ENCODE results near the gene C10orf95. TPM values are rescaled to one million over a fixed set of nuclear protein-coding genes. Genes with fewer than 3 reads are reported as not detected.

Gene C10orf95
- total RNA-seq, 1 donor from 2014 or later: not detected

- Histone ChIP-seq H3K79me2 (ENCODE audit: low read depth) (no peaks in the 10 kb centered on the region), H3K9me3 (ENCODE audit: low read depth) (no peaks in the 10 kb centered on the region), H2AFZ (replicated peaks) (no peak overlapping the region), H3K9ac (no peak overlapping the region), H3K4me1 (no peaks in the 10 kb centered on the region), H3K4me3 (no peak overlapping the region), H3K27me3 (no peaks in the 10 kb centered on the region), H3K27ac (no peak overlapping the region), H3K4me2 (no peak overlapping the region), H3K36me3 (no peaks in the 10 kb centered on the region), H3F3A (ENCODE audit: low read depth) (no peaks in the 10 kb centered on the region), H4K20me1 (ENCODE audit: low read depth) (no peaks in the 10 kb centered on the region)
- no peak overlapping the region for H3K4me3 Mint-ChIP-seq
- peaks cover 3% of the 10 kb centered on the region for H3K36me3 Mint-ChIP-seq
- H3K27ac Mint-ChIP-seq: no peak overlapping the region
- DNase-seq (ENCODE audit: low spot score): no peak
- peaks cover 4% of the 10 kb centered on the region for H3K27me3 Mint-ChIP-seq (ENCODE audit: insufficient read depth, low read depth)
- TF ChIP-seq EZH2 (IDR thresholded peaks at IDR 0.05): no peak
- TF ChIP-seq CTCF (IDR thresholded peaks at IDR 0.05): no peak
- H3K4me1 Mint-ChIP-seq: no peaks in the 10 kb centered on the region
- no peaks in the 10 kb centered on the region for H3K9me3 Mint-ChIP-seq
Observed at GRCh38 chr10:102470579-102471546, 19.5 kb upstream of the C10orf95 start.

- H3K27ac Mint-ChIP-seq: no peak overlapping the region
- Histone ChIP-seq H3F3A (ENCODE audit: low read depth) (peaks cover 5% of the 10 kb centered on the region), H3K9me3 (ENCODE audit: low read depth) (no peaks in the 10 kb centered on the region), H3K36me3 (no peaks in the 10 kb centered on the region), H3K9ac (no peak overlapping the region), H2AFZ (replicated peaks) (no peak overlapping the region), H3K4me1 (no peaks in the 10 kb centered on the region), H3K27ac (no peak overlapping the region), H3K4me2 (no peak overlapping the region), H3K27me3 (peaks cover 7% of the 10 kb centered on the region), H3K4me3 (no peak overlapping the region), H3K79me2 (ENCODE audit: low read depth) (no peaks in the 10 kb centered on the region), H4K20me1 (ENCODE audit: low read depth) (no peaks in the 10 kb centered on the region)
- peaks cover 5% of the 10 kb centered on the region for H3K27me3 Mint-ChIP-seq (ENCODE audit: insufficient read depth, low read depth)
- no peak for DNase-seq (ENCODE audit: low spot score)
- peaks cover 2% of the 10 kb centered on the region for H3K4me1 Mint-ChIP-seq
- H3K36me3 Mint-ChIP-seq: peaks cover 2% of the 10 kb centered on the region
- no peak overlapping the region for H3K4me3 Mint-ChIP-seq
- TF ChIP-seq CTCF (IDR thresholded peaks at IDR 0.05) (no peak), EZH2 (IDR thresholded peaks at IDR 0.05) (no peak), EZH2phosphoT487 (IDR thresholded peaks at IDR 0.05) (no peak)
- no peaks in the 10 kb centered on the region for H3K9me3 Mint-ChIP-seq
Observed at GRCh38 chr10:102468683-102469082, 17.3 kb upstream of the C10orf95 start.

GRCh38 chr10:102467971-102468438 lies 16.7 kb upstream of the C10orf95 start:
- no peak overlapping the region for H3K4me3 Mint-ChIP-seq
- Histone ChIP-seq H3K27ac (no peak overlapping the region), H3K4me2 (no peak overlapping the region), H3K36me3 (no peaks in the 10 kb centered on the region), H3K79me2 (ENCODE audit: low read depth) (no peaks in the 10 kb centered on the region), H3K4me1 (no peaks in the 10 kb centered on the region), H3F3A (ENCODE audit: low read depth) (peaks cover 11% of the 10 kb centered on the region), H3K27me3 (peaks cover 14% of the 10 kb centered on the region), H2AFZ (replicated peaks) (no peak overlapping the region), H3K9me3 (ENCODE audit: low read depth) (no peaks in the 10 kb centered on the region), H3K4me3 (no peak overlapping the region), H3K9ac (no peak overlapping the region), H4K20me1 (ENCODE audit: low read depth) (no peaks in the 10 kb centered on the region)
- H3K4me1 Mint-ChIP-seq: peaks cover 8% of the 10 kb centered on the region
- TF ChIP-seq CTCF (IDR thresholded peaks at IDR 0.05) (no peak), EZH2 (IDR thresholded peaks at IDR 0.05) (no peak), EZH2phosphoT487 (IDR thresholded peaks at IDR 0.05) (no peak)
- DNase-seq (ENCODE audit: low spot score): no peak
- H3K9me3 Mint-ChIP-seq: no peaks in the 10 kb centered on the region
- H3K36me3 Mint-ChIP-seq: peaks cover 2% of the 10 kb centered on the region
- peaks cover 5% of the 10 kb centered on the region for H3K27me3 Mint-ChIP-seq (ENCODE audit: insufficient read depth, low read depth)
- H3K27ac Mint-ChIP-seq: no peak overlapping the region

Measured in neural progenitor cell (in vitro differentiated cells).